Measurements from ENCODE around the gene NID2. TPM values are rescaled to one million over a fixed set of nuclear protein-coding genes. Genes with fewer than 3 reads are reported as not detected.
A peak's percentile ranks its signal among the peaks of the same experiment; 100 is the strongest.

The NID2 gene
- total RNA-seq, 1 donor, result 146 TPM

DNA sequence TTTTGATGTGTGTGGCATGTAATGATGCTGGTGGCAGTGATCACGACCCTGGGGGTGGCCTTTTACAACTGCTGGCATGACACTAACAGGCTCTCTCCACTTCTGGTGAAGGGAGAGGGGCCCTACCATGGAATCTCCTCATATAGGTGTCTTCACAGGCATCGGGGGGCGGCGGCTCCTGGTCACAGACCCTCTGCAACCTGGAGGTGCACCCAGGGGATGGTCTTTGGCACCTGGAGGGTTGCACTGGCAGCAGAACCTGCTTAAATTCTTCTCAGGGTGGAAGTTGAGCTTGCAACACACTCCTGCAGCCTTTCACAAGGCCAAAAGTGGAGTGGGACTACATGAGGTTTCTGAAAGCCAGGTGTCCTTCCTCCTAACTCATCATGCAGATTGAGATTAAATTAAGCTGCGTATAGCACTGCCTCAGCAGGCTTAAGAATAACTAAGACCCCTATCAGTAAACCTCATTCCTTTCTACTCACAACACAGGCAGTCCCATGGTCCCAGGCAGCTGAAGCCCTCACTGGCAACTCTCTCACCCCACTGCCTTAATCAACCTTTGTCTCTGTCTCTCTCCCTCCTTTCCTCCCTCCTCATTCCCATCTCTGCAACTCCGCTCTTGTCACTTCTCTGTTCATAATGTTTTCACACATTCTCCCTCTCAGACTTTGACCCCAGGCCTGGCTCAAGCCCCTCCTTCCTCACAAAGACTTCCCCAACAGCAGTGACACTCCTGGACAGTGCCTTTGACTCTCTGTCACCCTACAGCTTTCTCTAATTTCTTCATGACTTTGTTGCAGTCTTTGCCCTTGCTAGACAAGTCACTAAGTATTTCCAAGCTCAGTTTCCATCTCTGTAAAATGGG lies 18.9 kb downstream of the NID2 start:
- no peak overlapping the region for H3K4me3 ChIP-seq (ENCODE audit: low read depth, low read length)
- no peak for DNase-seq (ENCODE audit: low read depth)
- TF ChIP-seq, protein P1, sequence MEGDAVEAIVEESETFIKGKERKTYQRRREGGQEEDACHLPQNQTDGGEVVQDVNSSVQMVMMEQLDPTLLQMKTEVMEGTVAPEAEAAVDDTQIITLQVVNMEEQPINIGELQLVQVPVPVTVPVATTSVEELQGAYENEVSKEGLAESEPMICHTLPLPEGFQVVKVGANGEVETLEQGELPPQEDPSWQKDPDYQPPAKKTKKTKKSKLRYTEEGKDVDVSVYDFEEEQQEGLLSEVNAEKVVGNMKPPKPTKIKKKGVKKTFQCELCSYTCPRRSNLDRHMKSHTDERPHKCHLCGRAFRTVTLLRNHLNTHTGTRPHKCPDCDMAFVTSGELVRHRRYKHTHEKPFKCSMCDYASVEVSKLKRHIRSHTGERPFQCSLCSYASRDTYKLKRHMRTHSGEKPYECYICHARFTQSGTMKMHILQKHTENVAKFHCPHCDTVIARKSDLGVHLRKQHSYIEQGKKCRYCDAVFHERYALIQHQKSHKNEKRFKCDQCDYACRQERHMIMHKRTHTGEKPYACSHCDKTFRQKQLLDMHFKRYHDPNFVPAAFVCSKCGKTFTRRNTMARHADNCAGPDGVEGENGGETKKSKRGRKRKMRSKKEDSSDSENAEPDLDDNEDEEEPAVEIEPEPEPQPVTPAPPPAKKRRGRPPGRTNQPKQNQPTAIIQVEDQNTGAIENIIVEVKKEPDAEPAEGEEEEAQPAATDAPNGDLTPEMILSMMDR (IDR thresholded peaks at IDR 0.05; ENCODE audit: insufficient read depth, low read depth, low read length), result no peak

DNA sequence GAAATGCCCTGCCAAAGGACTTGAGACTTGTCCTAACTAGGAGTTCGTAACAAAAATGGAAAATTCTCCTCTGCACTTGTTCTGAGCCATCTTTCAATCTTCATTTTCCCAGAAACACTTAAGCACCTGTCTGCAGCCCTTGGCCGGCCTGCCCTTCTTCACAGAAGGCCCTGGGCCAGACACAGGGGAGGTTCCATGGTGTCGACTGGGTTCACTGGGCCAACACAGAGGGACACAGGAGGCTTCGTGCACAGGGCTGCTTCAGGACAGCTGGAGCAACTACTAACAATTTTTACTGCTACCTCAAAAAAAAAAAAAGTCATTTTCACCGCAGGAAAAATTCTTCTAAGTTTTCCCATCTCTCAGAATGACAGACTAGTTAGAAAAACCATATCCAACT lies 19.6 kb downstream of the NID2 start:
- TF ChIP-seq, protein P1 (IDR thresholded peaks at IDR 0.05; ENCODE audit: insufficient read depth, low read depth, low read length), result no peak
- no peak for DNase-seq (ENCODE audit: low read depth)
- H3K4me3 ChIP-seq (ENCODE audit: low read depth, low read length), result no peak overlapping the region

- TF ChIP-seq, protein P1 (IDR thresholded peaks at IDR 0.05; ENCODE audit: insufficient read depth, low read depth, low read length), result no peak
- DNase-seq (ENCODE audit: low read depth), result no peak
- no peak overlapping the region for H3K4me3 ChIP-seq (ENCODE audit: low read depth, low read length)
Measured at GRCh38 chr14:52048641-52049204, 20.1 kb downstream of the NID2 start.

DNA sequence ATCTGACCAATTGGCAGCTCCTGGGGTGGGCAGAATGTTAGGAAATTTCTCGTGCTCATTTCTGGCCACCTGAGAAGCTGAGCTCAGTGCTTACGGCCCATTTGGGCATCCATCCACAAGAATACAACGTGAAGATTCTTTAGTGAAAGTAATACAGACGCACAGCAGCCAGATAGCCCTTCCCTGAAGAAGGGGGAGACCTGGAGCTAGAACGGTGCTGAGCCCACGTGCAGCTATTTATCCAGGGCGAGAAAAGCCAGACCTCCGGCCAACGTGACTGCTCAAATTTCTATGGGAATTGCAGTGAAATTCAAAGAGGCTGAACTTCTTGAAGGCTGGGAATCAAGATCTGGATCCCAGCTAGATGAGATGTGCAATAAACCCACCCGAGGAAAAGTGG lies 20.7 kb downstream of the NID2 start:
- H3K4me3 ChIP-seq (ENCODE audit: low read depth, low read length), result no peak overlapping the region
- TF ChIP-seq, protein P1 (IDR thresholded peaks at IDR 0.05; ENCODE audit: insufficient read depth, low read depth, low read length), result no peak
- no peak for DNase-seq (ENCODE audit: low read depth)

DNA sequence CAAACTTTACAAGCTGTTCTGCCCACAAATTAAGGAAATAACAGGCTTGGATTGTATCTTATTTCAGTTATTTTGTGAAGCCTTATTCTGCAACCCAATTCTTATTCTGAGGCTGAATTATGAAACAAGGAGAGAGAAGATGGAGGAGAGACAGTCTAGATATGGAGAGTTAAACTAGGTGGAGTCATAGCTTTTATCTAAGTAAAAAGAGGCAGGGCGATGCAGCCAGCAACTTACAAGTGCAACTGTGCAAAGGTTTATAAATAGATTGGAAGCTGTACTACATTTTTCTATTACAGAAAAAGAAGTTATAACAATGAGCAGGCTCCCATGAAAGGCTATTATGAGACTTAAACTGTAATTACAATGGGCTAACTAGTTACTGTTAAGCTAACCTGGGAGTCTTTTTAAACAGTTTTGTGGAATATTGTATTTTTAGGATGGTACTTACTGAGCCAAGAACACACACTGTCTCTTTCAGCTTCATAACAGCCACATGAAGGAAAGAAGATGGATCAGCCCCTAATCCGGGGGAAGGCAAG lies 22.4 kb downstream of the NID2 start:
- TF ChIP-seq, protein P1 (IDR thresholded peaks at IDR 0.05; ENCODE audit: insufficient read depth, low read depth, low read length), result no peak
- H3K4me3 ChIP-seq (ENCODE audit: low read depth, low read length), result no peak overlapping the region
- DNase-seq (ENCODE audit: low read depth), result no peak

DNA sequence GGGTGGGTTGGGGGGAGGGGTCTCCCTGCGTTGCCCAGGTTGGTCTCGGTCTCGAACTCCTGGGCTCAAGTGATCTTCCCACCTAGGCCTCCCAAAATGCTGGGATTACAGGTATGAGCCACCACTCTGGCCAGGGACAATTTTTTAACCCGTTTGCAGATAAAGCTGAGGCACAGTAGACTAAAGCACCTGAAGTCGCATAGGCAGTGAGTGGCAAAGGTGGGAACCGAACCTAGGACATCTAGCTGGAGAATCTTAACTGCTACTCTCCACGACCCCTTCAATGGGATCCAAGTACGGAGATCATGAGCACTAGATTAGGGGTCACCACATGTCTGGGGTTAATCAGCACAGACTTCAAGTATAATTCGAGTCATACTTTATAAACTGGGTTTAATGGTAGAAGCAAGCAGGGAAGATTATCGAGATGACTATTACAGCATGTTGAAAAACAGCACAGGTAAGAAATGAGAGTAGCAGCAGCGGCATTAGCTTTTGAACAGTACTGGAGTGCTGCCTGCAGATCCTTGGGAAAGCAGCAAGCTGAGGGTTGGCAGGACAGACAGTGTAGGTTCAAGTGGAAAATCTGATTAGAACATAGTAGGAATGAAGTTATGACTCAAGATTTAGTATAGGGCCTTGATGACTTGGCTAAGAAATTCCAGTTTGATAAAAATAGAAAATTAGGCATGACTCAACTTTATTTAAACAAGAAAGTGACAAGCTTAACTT lies 23.9 kb downstream of the NID2 start:
- DNase-seq (ENCODE audit: low read depth), result peak; percentile 74
- no peak overlapping the region for H3K4me3 ChIP-seq (ENCODE audit: low read depth, low read length)
- TF ChIP-seq, protein P1 (IDR thresholded peaks at IDR 0.05; ENCODE audit: insufficient read depth, low read depth, low read length), result no peak
